Stimulated activated CD4-positive, alpha-beta T cell treated with anti-CD3 and anti-CD28 coated beads, Interleukin-2, amount 100 ng/mL, for 24 hours (primary cell): ENCODE measurements around the gene SPTLC2.

Experiments
- DNase-seq, 2 donors: peaks; one replicate each; pipeline ENCODE4 v3.0.0-alpha.2; 2020

SPTLC2 gene

DNA sequence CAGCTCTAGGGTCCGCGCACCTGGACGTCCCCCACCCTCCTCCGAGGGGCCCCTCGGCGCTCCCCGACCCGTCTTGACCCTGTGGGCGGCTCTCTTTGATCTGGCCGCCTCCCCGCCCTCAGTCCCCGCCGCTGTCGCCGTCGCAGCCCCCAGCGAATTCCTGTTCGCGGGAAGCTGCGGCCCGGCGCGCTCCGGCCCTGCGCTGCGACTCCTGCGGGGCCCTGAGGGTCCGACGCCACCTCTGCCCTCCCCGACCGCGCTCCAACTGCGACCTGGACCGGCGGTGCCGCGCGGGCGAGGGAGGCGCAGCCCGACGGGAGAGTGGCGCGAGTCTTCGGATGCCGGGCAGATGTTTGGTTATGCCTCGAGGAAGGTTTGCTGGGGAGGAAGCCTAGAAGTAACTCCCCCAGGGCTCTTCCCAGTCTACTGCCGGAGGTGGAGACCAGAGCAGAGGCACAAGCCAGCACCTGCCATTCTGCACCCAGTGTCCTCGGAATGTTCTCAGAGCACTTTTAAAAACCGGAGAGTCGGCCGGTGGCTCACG lies 117.4 kb downstream of the SPTLC2 start:
- DNase-seq = peak in 1 of 2 donors; percentile 8

DNA sequence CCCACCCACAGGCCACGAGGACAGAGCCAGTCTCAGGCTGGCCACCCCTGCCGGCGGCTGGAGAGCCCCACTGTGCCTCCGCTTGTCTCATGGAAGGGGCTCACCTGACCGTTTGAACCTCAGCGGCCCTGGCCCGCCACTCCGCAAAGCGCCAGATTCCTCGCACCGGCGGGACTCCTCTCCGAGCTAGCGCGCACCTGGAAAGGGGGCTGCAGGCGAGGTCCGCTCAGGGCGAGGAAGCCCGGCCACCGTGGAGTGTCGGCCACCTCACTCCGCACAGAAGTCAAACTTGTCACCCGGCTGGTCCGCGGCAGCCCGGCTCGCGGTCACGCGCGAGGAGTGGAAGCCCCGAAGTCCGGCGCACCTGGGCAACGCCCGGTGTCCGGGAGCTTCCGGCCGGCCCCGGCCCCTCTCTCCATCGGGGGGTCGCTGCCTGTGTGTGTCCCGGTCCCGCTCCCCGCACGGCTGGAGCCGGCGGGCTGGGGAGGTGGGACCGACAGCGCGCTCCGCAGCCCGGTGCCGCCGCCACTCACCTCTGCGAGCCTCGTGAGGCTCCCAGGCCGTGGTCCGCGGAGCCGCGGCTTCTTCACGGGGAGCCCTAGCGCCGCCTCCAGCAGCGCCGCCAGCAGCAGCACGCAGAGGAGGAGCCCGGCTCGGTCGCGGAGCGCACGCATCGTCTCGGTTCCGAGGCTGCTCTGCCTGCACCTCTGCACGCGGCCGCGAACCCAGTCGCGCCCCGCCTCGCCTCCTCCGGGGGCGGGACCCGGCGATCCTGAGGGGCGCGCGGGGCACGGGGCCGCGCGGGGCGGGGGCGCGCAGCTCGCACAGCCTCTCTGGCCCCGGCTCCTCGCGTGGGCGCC lies 118.1 kb downstream of the SPTLC2 start, which contains the start of gene ISM2:
Gene ISM2, minus strand, starts transcription at position 697 of the 860 bp plus-strand sequence. Its CDS starts 23 bp downstream, at position 674.
- DNase-seq = peak; percentile 55 to 63

DNA sequence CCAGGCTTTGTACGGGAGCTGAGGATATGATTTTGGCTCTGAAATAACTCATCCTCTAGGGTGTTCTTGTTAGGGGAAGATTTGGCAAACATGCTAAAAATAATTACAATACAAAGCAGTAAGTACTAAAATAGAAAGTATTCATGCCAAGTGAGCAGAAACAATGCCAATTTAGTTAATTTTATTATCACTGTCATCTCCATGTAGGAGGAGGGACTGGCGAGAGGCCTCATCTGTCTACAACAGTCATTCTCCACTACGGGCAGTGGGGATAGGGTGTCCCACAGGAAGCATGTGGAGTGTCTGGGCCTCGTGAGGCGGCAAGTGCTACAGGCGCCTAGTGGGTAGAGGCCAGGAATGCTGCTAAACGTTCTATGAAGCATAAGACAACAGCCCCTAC lies 121.1 kb downstream of the SPTLC2 start:
- no peak for DNase-seq

GRCh38 chr14:77491056-77491455 lies 125.4 kb downstream of the SPTLC2 start:
- DNase-seq = no peak

DNA sequence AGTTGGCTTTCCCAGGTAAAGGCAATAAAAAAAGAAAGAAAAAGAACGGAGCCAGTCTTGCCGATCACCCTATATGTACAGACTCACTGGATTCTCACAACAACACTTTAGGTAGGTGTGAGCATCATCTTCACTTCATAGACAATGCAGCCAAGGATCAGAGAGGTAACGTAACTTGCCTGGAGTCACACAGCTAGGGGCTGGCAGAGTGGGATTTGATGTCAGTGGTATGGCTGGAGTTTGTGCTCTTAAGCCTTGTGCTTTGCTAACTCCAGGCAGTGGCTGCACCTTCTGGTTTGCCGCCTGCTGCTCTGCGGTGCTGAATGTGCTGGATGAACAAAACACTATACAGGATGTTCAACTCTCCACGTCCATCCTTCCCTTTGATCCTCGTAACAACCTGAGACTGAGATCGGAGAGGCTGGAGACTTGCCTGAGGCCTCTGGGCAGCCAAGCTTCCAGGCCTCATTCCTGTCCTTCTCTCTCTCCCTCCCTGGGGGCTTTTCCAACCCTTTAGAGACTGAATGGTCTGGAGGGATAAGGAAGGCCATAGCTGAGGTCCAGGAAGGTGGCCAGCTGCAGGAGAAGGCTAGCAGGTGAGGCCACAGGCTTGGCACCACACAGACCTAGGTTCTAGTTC lies 126.0 kb downstream of the SPTLC2 start:
- no peak for DNase-seq

GRCh38 chr14:77489041-77489440 lies 127.4 kb downstream of the SPTLC2 start:
- DNase-seq = no peak

DNA sequence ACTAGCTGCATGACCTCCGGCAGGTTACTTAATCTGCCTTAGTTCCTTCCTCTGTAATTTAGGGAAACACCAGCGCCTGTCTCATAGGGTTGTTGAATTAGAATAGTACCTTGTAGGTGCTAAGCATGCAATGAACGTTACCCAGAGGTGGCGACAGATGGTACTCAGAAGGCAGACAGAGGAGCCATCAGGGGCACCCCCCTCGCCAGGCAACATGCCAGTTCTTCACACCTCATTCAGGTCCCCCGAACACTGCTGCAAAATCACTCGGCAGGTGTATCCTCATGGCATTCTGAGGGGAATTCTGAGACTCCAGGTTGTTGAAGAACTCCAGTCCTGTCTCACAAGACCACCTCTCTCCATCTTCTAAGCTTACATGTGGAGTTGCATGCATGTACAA lies 127.9 kb downstream of the SPTLC2 start:
- no peak for DNase-seq

DNA sequence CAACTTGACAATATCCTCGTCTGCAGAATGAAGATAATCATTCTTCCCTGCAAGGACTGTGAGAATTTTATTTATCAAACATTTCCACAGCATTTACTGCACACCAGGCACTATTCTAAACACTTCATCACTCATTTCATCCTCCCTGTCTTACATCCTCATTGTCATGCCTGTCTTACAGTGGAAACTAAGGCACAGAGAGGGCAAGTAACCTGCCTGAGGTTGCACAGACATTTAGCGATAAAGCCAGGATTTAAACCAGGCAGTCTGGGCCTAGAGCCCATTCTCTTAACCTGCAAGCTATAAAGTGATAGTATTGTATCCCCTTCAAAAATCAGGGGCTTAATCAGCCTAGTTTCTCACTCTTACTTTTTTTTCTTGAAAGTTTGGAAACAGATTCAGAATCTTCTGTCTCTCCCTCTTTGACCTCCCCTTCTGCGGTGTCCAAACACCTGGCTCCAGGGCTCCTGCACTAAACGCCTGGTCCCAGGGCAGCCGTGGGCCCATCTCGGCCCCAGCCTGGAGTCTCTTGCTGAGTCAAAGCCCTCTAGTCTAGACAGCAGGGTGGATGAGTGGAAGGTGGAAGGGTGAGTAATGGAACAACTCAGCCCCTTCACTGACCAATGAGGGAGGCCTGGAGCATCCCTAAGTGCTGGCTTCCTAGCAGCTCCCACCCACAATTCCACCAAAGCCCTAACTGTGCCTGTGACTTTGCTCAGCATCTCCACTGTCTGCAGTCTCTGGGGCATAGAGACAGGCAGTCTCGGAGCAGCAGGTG lies 130.3 kb downstream of the SPTLC2 start:
- no peak for DNase-seq

DNA sequence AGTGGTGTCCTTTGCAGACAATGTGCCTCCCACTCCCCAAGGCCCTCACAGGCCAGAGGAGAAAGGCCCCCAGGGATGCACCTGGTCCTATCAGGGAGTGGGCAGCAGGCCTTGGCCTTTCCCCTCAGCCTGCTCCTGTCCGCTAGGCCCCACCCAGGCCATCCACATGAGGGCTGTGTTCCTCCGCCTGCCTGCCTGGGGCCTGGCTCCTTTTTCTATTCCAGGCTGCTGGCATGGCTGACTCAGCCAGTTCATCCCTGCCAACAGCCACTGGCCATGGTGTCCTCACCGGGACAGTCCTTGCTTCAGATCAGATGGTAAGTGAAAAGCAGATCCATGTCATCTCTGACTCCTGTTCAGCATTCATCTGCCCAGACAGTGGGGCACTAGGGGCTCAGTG lies 131.2 kb downstream of the SPTLC2 start:
- no peak for DNase-seq

DNA sequence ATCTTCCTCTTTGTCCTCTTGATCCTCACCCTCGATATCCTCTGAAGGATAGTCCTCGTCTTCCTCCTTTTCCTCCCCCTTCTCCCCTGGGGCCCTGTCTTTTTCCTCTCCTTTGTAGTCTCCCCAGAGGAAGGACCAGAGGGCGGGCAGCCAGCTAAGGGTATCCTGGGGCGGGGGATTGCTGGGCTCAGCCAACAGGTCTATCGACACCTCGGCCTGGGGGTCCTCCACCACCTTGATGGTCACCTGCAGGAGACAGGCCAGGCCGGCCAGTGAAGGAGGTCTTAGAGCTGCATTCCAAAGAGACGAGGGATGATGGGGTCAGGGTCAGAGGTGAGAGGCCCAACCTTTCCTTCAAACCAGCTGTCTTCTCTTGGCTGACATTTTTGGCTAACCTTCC lies 134.0 kb downstream of the SPTLC2 start:
- DNase-seq = no peak

DNA sequence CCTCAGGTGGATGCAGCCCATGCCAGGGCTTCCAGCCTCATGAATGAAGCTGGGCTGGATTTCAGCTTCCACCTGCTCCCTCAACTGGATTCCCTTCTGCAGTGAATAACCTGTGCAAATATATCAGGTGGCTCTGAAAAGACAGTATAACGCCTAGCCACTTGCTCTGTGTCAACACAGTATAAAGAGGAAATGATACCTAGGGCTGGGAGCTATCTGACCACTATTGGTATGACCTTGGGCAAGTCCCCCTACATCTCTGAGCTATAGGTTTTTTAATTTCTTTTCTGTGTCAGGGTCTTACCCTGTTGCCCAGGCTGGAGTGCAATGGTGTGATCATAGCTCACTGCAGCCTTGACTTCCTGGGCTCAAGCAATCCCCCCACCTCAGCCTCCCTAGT lies 137.6 kb downstream of the SPTLC2 start:
- DNase-seq = no peak

GRCh38 chr14:77478029-77478428 lies 138.4 kb downstream of the SPTLC2 start:
- DNase-seq = no peak

DNA sequence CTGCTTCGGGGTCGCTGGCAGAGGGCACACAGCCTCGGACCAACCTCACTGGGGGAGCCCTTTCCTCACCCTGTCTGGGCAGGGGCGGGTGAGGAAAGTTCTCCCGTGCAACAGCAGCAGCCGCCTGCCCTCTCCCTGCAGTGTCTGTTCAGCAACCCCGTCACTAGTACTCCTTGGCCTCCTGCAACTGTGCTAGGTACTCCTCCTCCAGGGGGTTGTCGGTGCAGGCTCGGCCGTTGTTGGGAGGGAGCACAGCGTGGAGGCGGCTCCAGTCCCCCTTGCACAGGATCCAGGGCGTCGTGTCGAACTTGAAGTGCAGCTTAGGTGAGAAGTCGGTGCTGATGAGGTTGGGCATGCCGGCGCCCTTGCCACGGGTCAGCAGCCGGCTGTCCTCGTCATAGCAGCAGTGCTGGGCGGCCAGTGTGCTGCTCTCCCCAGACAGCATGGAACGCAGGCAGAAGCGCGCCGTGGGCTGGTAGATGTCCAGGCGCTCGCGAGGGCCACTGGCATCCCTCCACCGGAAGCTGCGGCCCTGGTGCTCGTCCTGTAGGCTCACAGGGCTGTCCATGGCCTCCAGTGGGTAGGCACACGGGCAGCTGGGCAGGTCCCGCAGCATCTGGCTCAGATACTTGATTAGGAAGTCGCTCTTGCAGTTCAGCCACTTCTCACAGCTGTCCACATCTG lies 140.9 kb downstream of the SPTLC2 start:
- no peak for DNase-seq

GRCh38 chr14:77474479-77475177 lies 141.8 kb downstream of the SPTLC2 start:
- DNase-seq = no peak

DNA sequence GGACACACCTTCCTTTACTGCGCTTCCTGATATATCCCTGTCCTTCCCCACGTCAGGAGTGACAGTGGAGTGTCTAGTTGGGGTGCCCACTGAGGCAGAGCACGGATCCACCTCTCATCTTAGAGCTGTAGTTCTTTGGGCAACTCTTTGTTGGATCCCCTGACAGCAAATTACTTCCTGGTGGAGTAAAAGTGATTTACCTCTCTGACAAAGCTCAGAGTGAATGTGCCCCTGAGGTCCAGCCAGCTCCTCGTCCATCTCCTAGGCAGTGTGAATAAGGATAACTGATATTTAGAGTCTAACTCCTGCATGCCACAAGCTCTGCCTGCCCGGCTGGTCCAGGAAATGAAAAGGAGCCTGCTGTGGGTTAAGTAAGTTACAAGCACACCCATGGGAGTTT lies 142.5 kb downstream of the SPTLC2 start:
- no peak for DNase-seq

- no peak for DNase-seq
Observed at GRCh38 chr14:77470224-77470870, 146.1 kb downstream of the SPTLC2 start.

GRCh38 chr14:77469539-77469938 lies 146.9 kb downstream of the SPTLC2 start:
- no peak for DNase-seq

DNA sequence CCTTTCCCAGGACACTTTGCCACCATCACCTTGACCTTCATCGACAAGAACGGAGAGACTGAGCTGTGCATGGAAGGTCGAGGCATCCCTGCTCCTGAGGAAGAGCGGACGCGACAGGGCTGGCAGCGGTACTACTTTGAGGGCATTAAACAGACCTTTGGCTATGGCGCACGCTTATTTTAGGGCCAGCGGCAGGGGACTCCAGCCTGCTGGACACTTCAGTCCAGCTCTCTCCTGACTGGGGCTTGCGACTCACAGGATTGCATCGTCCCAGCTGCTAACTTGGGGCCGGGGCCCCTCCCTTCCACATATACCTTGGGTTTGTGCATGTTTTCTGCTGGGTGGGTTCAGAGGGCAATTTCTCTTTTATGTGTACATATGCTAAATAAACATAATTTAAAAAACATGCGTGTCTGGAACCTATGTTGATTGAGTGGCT lies 147.4 kb downstream of the SPTLC2 start:
- DNase-seq = no peak

DNA sequence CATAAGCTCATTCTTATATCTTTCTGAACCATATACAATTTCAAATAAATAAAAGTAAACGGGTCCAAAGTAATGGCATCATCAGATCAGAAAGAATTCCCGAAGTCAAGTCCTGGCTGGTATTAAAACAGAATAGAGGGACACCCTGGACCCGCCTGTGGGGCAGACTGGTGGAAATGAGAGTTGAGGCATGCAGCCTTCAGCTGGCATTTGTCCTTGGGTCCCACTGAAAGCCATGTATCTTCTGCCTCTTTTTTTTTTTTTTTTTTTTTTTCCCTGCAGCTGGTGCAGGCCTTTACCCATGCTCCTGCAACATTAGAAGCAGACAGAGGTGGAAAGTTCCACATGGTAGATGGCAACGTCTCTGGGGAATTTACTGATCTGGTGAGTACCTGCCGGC lies 148.6 kb downstream of the SPTLC2 start:
- no peak for DNase-seq

DNA sequence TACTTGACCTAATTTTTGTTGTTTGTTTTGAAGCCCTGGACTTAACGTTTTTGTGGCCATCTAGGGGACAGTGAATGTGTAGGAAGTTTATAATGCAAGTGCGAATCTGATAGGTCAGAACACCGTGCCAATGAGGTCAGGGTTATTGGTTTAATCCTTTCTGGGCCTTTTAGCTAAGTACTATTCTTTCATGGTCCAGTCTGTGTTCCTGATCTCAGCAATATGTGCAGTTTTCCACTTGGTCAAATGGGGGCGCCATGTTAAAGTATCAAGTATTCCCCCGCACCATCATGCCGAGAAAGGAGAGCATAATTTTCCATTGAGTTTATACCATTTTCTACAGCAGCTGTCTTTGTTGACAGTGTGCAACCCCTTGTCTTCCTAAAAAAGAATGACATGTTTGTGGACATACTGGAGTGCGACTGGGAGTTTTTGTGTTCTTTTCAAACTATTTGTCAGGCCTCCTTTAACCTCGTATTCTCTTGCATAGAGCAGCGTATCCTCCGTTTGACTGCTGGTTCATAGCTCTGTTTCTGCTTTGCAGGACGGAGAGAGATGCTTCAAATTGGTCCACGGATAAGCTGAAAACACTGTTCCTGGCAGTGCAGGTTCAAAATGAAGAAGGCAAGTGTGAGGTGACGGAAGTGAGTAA lies 157.2 kb downstream of the SPTLC2 start:
- peak; percentile 73 for DNase-seq
